HCT116 (cell line): ENCODE data around the gene ZNF579. TPM values are rescaled to one million over a fixed set of nuclear protein-coding genes. Genes with fewer than 3 reads are reported as not detected.

ENCODE experiments used
- ATAC-seq: fragments of 200-7000 bp; cut with Tn5 transposase; 2 replicates; pipeline ENCODE4 v1.9.1; 2020; ENCODE audit warnings: mild to moderate bottlenecking, moderate library complexity
- BruUV-seq: library from RNA; stranded (reverse); fragments of 400-500 nt; replicated peaks from 2 replicates; lab custom pipeline; 2021; lab: Mats Ljungman, UMichigan
- CTCF ChIA-PET: fragments of 300-600 bp; sonication (Branson Sonifier 250); formaldehyde crosslinking; loops from one replicate; lab custom pipeline; 2021; ENCODE audit warnings: antibody characterized with exemption; lab: Charles Lee
- POLR2A ChIA-PET: fragments of 300-600, 350-600 bp; sonication (Branson Sonifier 250); formaldehyde crosslinking; loops from one replicate; lab custom pipeline; 2021; ENCODE audit warnings: antibody characterized with exemption; lab: Charles Lee
- RAD21 ChIA-PET, 2 experiments: fragments of 300-600 bp; sonication (Branson Sonifier 250); formaldehyde crosslinking; loops; one replicate each; lab custom pipeline; 2023; ENCODE audit warnings: low total read pairs in 2 of 2; ENCODE audit not compliant: uncharacterized antibody in 2 of 2, unreplicated experiment in 2 of 2, low non-redundant PET in 1 of 2; lab: Charles Lee
- DNase-seq: peaks from one replicate; pipeline ENCODE4 v3.0.0-alpha.2; 2010; ENCODE audit warnings: low read depth, low spot score
- H2AFZ ChIP-seq: fragments of 200-600 bp; shearing (Covaris generic), sonication (generic); 2 replicates; pipeline ENCODE4 v1.6.1; 2017; ENCODE audit warnings: low read depth, mixed run types, mixed read lengths, antibody characterized with exemption, low read length; ENCODE audit not compliant: poor library complexity, severe bottlenecking
- H3K27ac ChIP-seq: 2 replicates; pipeline ENCODE4 v1.5.1; 2012; ENCODE audit warnings: low read depth, low read length
- H3K27me3 ChIP-seq: fragments of 200-600 bp; sonication (generic); 2 replicates; pipeline ENCODE4 v1.6.1; 2016; ENCODE audit warnings: mixed run types, low read length, mixed read lengths; ENCODE audit not compliant: insufficient read depth
- H3K36me3 ChIP-seq, 2 experiments: fragments of 200-500 bp in 1 of 2; fragments of 200-600 bp in 1 of 2; sonication (Bioruptor generic) in 1 of 2; sonication (generic) in 1 of 2; 2 replicates each; pipeline versions ENCODE4 v1.5.1 to v1.6.1; 2014 to 2016; ENCODE audit warnings: low read length in 2 of 2, inconsistent platforms in 1 of 2, mixed read lengths in 1 of 2, mixed run types in 1 of 2; ENCODE audit not compliant: insufficient read depth in 2 of 2, control insufficient read depth in 1 of 2
- H3K4me1 ChIP-seq, 2 experiments: fragments of 200-600 bp in 1 of 2; sonication (generic) in 1 of 2; 2 replicates each; pipeline versions ENCODE4 v1.5.1 to v1.6.1; 2012 to 2017; ENCODE audit warnings: low read length in 2 of 2, inconsistent platforms in 1 of 2, mild to moderate bottlenecking in 1 of 2, mixed read lengths in 1 of 2, mixed run types in 1 of 2, moderate library complexity in 1 of 2; ENCODE audit not compliant: insufficient read depth in 2 of 2, control insufficient read depth in 1 of 2
- H3K4me2 ChIP-seq: fragments of 200-600 bp; sonication (generic); 2 replicates; pipeline ENCODE4 v1.6.1; 2017; ENCODE audit warnings: mixed run types, low read length, mixed read lengths
- H3K4me3 ChIP-seq, 2 experiments: fragments of 200-600 bp in 1 of 2; sonication (generic) in 1 of 2; replicated peaks in 1 of 2; 2 replicates each; pipeline ENCODE4 v1.5.1; 2011 to 2016; ENCODE audit warnings: low read length in 2 of 2, control low read depth in 1 of 2, low read depth in 1 of 2, mild to moderate bottlenecking in 1 of 2, mixed read lengths in 1 of 2, mixed run types in 1 of 2
- H3K79me2 ChIP-seq: fragments of 200-600 bp; sonication (generic); 2 replicates; pipeline ENCODE4 v1.6.1; 2017; ENCODE audit warnings: mild to moderate bottlenecking, mixed run types, low read length, moderate library complexity, mixed read lengths; ENCODE audit not compliant: insufficient read depth
- H3K9ac ChIP-seq: fragments of 200-600 bp; sonication (generic); 2 replicates; pipeline ENCODE4 v1.6.1; 2016; ENCODE audit warnings: low read length, mixed read lengths
- H3K9me2 ChIP-seq: fragments of 200-600 bp; sonication (generic), shearing (Covaris generic); 2 replicates; pipeline ENCODE4 v1.6.1; 2017; ENCODE audit warnings: mixed run types, mild to moderate bottlenecking, moderate library complexity; ENCODE audit not compliant: insufficient read depth
- H3K9me3 ChIP-seq, 2 experiments: fragments of 200-500 bp in 1 of 2; fragments of 200-600 bp in 1 of 2; sonication (Bioruptor generic) in 1 of 2; sonication (generic) in 1 of 2; 2 replicates each; pipeline ENCODE4 v1.6.1; 2014 to 2017; ENCODE audit warnings: low read length in 2 of 2, mixed read lengths in 2 of 2, inconsistent platforms in 1 of 2, low read depth in 1 of 2, mild to moderate bottlenecking in 1 of 2, mixed run types in 1 of 2, moderate library complexity in 1 of 2; ENCODE audit not compliant: control insufficient read depth in 1 of 2, insufficient read depth in 1 of 2
- H4K20me1 ChIP-seq: fragments of 200-600 bp; sonication (generic), shearing (Covaris generic); 2 replicates; pipeline ENCODE4 v1.6.1; 2017; ENCODE audit warnings: mixed run types, mild to moderate bottlenecking, moderate library complexity; ENCODE audit not compliant: insufficient read depth
- CEBPB ChIP-seq: IDR thresholded peaks from 2 replicates; pipeline ENCODE4 v1.6.1; 2012; ENCODE audit warnings: low read depth
- EGR1 ChIP-seq: IDR thresholded peaks from 2 replicates; pipeline ENCODE4 v1.6.1; 2012; ENCODE audit warnings: low read depth
- ELF1 ChIP-seq: IDR thresholded peaks from 2 replicates; pipeline ENCODE4 v1.6.1; 2012; ENCODE audit warnings: low read depth, borderline replicate concordance
- EZH2 ChIP-seq: fragments of 200-600 bp; sonication (generic); IDR thresholded peaks from 2 replicates; pipeline ENCODE4 v1.6.1; 2017; ENCODE audit warnings: antibody characterized with exemption, mixed run types
- FOSL1 ChIP-seq: IDR thresholded peaks from 2 replicates; pipeline ENCODE4 v1.6.1; 2012; ENCODE audit warnings: low read depth
- JUND ChIP-seq: IDR thresholded peaks from 2 replicates; pipeline ENCODE4 v1.6.1; 2012
- POLR2A ChIP-seq: IDR thresholded peaks from 2 replicates; pipeline ENCODE4 v1.7.0; 2011; ENCODE audit warnings: borderline replicate concordance; ENCODE audit not compliant: insufficient read depth, insufficient read length; ENCODE audit errors: extremely low read depth
- POLR2AphosphoS5 ChIP-seq: IDR thresholded peaks from 2 replicates; pipeline ENCODE4 v1.6.1; 2011; ENCODE audit warnings: mild to moderate bottlenecking, low read depth, low read length, moderate library complexity
- RAD21 ChIP-seq: IDR thresholded peaks from 2 replicates; pipeline ENCODE4 v1.6.1; 2012; ENCODE audit warnings: low read depth, mild to moderate bottlenecking
- SIN3A ChIP-seq: IDR thresholded peaks from 2 replicates; pipeline ENCODE4 v1.6.1; 2012; ENCODE audit warnings: low read depth
- SP1 ChIP-seq: IDR thresholded peaks from 2 replicates; pipeline ENCODE4 v1.6.1; 2012; ENCODE audit warnings: low read depth
- SRF ChIP-seq: IDR thresholded peaks from 2 replicates; pipeline ENCODE4 v1.6.1; 2012; ENCODE audit warnings: low read depth
- intact Hi-C: fragments of 100-400 bp; cut with micrococcal nuclease; formaldehyde crosslinking; loops from 2 replicates; pipeline ENCODE4 v1.10.0; 2022
- total RNA-seq: library from RNA; stranded (reverse); gene quantifications from one replicate; pipeline ENCODE4 v1.2.1, GENCODE V29; 2021; ENCODE audit not compliant: unreplicated experiment
- TF ChIP-seq, protein P1 (sequence below): IDR thresholded peaks from 2 replicates; pipeline ENCODE4 v1.6.1; 2012
- TF ChIP-seq, protein P2 (sequence below): IDR thresholded peaks from 2 replicates; pipeline ENCODE4 v1.6.1; 2011; ENCODE audit warnings: mild to moderate bottlenecking, low read length, moderate library complexity; ENCODE audit not compliant: insufficient replicate concordance; ENCODE audit errors: extremely low read depth

The ZNF579 gene
- total RNA-seq, 1 experiment from 2014 or later, result 24.1 TPM

DNA sequence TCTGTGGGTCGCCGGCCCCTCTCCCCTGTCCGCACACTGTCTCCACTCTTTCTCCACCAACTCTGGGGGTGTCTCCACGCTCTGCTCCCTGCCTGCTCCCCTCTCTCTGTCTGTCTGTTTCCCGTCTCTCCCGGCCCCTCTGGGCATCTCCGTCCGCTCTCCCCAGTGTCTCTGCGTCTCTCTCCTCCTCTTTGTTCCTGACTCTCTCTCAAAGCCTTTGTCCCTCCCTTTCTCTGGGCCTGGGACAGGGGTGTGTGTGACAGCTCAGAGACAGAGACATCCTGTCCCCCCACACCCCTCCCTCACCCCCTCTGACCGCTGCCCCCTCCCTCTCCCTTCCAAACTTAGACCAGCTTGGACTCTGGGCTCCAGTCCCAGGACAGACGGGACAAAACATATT is 34.6 kb downstream of the ZNF579 start:
- Histone ChIP-seq H2AFZ (no peak overlapping the region), H3K36me3 (no peaks in the 10 kb centered on the region), H3K9me2 (no peaks in the 10 kb centered on the region), H3K4me1 (peaks cover 44 to 66% of the 10 kb centered on the region in 2 experiments), H3K27ac (no peak overlapping the region; the same call in 1 of the 2 replicates), H3K9ac (no peak overlapping the region), H3K79me2 (no peaks in the 10 kb centered on the region), H3K9me3 (no peaks in the 10 kb centered on the region), H4K20me1 (no peaks in the 10 kb centered on the region), H3K4me2 (peak overlapping the region; percentile 43), H3K4me3 (no peak overlapping the region), H3K27me3 (no peaks in the 10 kb centered on the region)
- intact Hi-C loops, result loop anchor here (5.0 kb wide), 1 partner anchor 41 kb away; no protein-coding TSS in a partner anchor
- CTCF ChIA-PET, result no interaction called here
- BruUV-seq, result no TSS peak
- ATAC-seq, result no peak
- RAD21 ChIA-PET, result no interaction called here
- no peak for TF ChIP-seq CEBPB
- TF ChIP-seq, protein P1, sequence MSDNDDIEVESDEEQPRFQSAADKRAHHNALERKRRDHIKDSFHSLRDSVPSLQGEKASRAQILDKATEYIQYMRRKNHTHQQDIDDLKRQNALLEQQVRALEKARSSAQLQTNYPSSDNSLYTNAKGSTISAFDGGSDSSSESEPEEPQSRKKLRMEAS, result no peak
- TF ChIP-seq RAD21, result no peak
- no peak for TF ChIP-seq ELF1
- no peak for TF ChIP-seq SP1
- no peak for TF ChIP-seq FOSL1
- TF ChIP-seq, protein P2, sequence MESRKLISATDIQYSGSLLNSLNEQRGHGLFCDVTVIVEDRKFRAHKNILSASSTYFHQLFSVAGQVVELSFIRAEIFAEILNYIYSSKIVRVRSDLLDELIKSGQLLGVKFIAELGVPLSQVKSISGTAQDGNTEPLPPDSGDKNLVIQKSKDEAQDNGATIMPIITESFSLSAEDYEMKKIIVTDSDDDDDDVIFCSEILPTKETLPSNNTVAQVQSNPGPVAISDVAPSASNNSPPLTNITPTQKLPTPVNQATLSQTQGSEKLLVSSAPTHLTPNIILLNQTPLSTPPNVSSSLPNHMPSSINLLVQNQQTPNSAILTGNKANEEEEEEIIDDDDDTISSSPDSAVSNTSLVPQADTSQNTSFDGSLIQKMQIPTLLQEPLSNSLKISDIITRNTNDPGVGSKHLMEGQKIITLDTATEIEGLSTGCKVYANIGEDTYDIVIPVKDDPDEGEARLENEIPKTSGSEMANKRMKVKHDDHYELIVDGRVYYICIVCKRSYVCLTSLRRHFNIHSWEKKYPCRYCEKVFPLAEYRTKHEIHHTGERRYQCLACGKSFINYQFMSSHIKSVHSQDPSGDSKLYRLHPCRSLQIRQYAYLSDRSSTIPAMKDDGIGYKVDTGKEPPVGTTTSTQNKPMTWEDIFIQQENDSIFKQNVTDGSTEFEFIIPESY, result no peak
- no peak for TF ChIP-seq JUND
- TF ChIP-seq SIN3A, result no peak
- TF ChIP-seq EGR1, result no peak
- no peak for TF ChIP-seq EZH2
- no peak for TF ChIP-seq POLR2AphosphoS5
- TF ChIP-seq POLR2A, result no peak
- TF ChIP-seq SRF, result no peak
- POLR2A ChIA-PET, result no interaction called here
- DNase-seq, result no peak
